Measurements from ENCODE around the gene GEN1.

- no peak for TF ChIP-seq CTCF (IDR thresholded peaks at IDR 0.05; ENCODE audit: insufficient read depth, low read length, poor library complexity, severe bottlenecking)
- TF ChIP-seq EZH2phosphoT487 (conservative IDR thresholded peaks at IDR 0.05; ENCODE audit: low read length): no peak
Measured at GRCh38 chr2:17788773-17789172, 34.8 kb downstream of the GEN1 start.
